GM18499 (cell line): ENCODE data around the gene LTBP1.

Source experiments
- ATAC-seq: cut with Tn5 transposase; IDR thresholded peaks from one replicate; pipeline ENCODE4 v1.9.1; 2021; ENCODE audit warnings: moderate number of reproducible peaks; ENCODE audit not compliant: insufficient read depth, unreplicated experiment

LTBP1 gene

GRCh38 chr2:33067598-33067997, 120.8 kb downstream of the LTBP1 start:
- no peak for ATAC-seq

GRCh38 chr2:33068261-33068660, 121.5 kb downstream of the LTBP1 start:
- ATAC-seq: no peak

GRCh38 chr2:33069894-33070651, 123.3 kb downstream of the LTBP1 start:
- no peak for ATAC-seq

GRCh38 chr2:33071591-33071990, 124.8 kb downstream of the LTBP1 start:
- no peak for ATAC-seq

- ATAC-seq: no peak
Observed at GRCh38 chr2:33072614-33073013, 125.9 kb downstream of the LTBP1 start.

GRCh38 chr2:33073018-33073417, 126.3 kb downstream of the LTBP1 start:
- no peak for ATAC-seq

GRCh38 chr2:33074197-33074596, 127.4 kb downstream of the LTBP1 start:
- no peak for ATAC-seq

- ATAC-seq: no peak
Observed at GRCh38 chr2:33077311-33077710, 130.6 kb downstream of the LTBP1 start.

GRCh38 chr2:33077844-33078243, 131.1 kb downstream of the LTBP1 start:
- no peak for ATAC-seq

- ATAC-seq: no peak
Observed at GRCh38 chr2:33081691-33082090, 134.9 kb downstream of the LTBP1 start.

- ATAC-seq: no peak
Observed at GRCh38 chr2:33083699-33084387, 137.1 kb downstream of the LTBP1 start.

- no peak for ATAC-seq
Observed at GRCh38 chr2:33084433-33084832, 137.7 kb downstream of the LTBP1 start.

- no peak for ATAC-seq
Observed at GRCh38 chr2:33085646-33086045, 138.9 kb downstream of the LTBP1 start.

GRCh38 chr2:33086400-33087015, 139.8 kb downstream of the LTBP1 start:
- no peak for ATAC-seq

- ATAC-seq: no peak
Observed at GRCh38 chr2:33090553-33091134, 143.9 kb downstream of the LTBP1 start.

- ATAC-seq: no peak
Observed at GRCh38 chr2:33091541-33092123, 144.9 kb downstream of the LTBP1 start.

GRCh38 chr2:33093283-33093993, 146.7 kb downstream of the LTBP1 start:
- no peak for ATAC-seq

- ATAC-seq: no peak
Observed at GRCh38 chr2:33094303-33094702, 147.6 kb downstream of the LTBP1 start.

GRCh38 chr2:33099989-33100388, 153.2 kb downstream of the LTBP1 start:
- no peak for ATAC-seq

- ATAC-seq: no peak
Observed at GRCh38 chr2:33100921-33101320, 154.2 kb downstream of the LTBP1 start.
